Measurements from ENCODE around the gene ZC3H12C.
A peak's percentile ranks its signal among the peaks of the same experiment; 100 is the strongest.

The ZC3H12C gene

DNA sequence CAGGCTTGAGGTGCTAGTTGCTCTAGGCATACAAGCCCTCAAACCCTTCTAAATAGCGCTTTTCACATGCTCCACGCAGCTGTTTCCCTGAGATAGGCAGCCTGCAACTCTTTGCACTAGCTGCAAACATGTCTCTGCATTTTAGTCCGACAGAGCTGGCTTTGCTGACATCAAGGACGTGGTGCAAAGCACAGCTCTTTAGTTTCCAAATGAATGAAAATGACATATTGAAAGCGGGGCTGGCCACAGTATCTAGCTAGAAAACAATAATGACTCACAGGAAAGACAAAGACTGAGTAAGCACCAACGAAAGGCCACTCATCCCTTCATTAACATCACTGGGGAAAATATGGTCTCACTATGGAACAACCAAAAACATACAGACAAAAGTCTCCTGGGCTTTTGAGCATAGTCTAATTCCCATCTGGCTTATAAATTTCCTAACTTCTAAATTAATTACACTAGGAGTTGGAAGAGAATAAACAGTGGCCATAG, 15.3 kb upstream of the ZC3H12C start:
- no peak for DNase-seq

DNA sequence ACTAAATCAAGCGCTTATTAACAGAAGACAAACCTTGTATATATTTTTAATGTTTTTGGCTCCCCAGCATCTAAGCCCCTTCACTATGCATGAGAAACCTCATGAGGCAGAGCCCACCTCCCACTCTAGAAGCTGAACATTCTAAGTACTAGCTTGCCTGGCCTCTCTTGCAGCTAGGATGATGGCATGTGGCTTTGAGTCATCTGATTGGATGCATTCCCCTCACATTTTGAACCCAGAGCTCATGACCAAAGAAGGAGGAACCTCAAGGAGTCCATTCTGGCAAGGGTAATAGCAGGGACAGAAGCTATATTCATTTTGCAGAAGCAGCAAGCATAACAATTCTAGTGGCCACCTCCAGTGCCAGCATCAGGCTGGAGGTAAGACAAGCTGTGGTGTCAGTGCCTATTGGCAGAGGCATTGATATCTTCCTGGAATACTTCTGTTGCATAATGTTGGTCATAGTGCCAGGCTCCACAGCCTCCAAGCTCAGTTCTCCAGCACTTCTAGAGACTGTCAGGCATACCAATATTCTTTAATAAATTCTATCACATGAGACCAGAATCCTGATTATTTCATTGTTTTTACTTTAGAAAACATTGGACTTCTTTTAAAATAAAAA, 14.2 kb upstream of the ZC3H12C start:
- no peak for DNase-seq

DNA sequence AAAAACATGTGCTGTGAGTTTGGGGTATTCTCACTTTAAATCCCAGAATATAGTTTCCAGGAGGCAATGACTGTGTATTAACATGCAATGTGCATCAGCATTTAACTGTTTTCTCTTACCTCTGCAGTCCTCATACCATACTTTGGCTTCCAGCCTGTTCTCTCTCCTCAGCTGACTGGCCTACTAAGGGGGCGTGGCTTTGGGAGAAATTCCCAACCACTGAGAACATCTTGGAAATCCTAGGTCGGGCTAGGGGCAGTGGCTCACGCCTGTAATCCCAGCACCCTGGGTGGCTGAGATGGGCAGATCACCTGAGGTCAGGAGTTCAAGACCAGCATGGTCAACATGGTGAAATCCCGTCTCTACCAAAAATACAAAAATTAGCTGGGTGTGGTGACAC, 13.5 kb upstream of the ZC3H12C start:
- no peak for DNase-seq

DNA sequence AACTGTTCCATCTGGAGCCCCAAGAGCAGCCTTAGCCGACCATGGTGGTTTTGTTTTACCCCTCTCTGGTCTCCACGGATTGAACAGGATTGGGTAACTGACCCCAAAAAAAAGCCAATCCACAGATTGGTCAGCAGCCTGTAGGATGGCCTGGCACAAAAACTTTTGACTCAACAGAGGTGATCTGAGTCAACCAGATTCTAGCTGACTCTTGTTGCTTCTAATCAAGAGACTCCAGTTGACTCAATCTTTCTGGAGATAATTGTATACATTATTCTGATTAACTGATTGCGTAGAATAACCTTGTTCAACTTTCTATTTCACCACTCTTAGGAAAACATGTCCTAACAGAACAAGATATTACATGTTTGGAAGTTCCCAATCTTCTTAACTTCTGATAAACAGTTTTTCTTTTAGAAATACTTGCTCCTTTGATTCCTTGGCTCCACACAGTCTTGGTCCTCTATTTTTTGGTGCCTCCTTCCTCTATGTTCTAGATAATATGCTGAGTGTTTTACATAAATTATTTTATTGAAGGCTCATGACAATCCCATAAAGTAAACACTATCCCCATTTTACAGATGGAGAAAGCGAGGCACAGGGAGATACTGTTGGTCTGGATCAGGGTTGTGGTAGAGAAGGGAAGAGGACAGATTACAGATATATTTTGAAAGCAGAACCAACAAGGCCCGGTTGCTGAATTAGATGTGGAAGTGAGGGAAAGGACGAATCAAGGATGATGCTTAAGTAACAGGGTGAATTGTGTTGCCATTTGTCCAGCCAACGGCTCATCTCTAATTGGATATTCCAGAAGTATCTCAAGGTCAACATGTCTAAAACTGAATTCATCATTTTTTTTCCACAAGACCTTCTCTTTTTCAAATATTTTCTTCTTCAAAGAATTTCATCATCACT, 11.5 kb upstream of the ZC3H12C start:
- no peak for DNase-seq

DNA sequence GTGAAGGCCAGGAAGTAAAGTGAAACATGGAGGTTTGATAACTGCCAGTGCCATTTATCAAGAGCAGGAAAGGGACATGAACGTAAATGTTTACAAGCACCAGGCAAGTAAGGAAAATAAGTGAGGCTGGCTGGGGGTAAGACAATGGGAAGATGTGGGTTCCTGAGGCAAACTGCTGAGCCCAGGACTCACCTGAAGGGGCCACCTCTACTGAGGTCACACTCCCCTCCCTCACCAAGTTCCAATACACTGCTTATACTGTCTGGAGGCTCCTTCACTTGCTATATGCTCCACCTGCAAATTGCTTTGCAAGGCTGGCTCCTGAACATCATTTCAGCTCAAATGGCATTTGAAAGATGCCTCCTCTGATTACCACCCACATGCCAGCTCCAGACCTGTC, 10.3 kb upstream of the ZC3H12C start:
- no peak for DNase-seq

DNA sequence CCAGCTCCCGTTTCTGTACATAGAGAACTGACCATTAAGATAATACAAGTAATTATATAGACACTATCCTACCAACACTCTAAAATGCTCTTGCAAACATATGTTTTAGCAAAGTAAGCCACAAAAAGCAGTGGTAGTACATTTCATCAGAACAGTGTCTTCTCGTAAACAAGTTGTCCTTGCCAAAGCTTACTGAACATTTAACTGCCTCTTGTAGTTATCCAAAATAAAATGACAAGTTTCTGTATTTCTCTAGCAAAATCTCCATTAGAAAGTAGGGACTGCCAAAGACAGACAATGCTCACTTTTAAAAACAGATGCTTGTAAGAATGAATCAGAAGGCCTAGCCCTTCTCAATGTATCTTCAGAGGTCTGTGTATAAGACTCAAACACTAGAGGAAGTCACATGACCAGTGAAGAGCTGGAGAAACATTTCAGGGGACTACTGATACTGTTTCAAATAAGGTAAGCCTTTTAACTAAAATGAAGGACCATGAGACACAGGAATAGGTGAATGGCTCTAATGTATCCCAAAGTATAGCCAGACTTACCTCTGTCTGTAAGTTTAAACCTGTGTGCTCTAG, 7.8 kb upstream of the ZC3H12C start:
- DNase-seq = no peak

DNA sequence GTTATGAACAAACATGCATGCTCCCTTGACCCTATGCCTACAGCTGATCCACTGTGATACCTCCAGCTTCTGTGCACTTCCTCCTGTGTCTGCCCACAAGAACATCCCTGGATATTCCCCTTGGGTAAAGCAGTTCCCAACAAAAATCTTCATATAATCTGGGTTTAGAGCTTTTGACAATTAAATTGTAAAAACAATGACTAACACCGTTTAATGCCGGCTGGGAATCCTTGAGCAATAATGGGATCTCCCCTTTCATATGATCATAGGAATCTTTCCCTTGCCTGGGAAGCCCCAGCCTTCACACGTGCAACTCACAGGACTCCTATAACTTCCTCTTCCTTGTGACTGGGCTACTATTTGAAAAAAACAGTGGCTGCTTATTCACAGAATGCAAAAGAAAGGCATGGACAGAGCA, 6.3 kb upstream of the ZC3H12C start:
- no peak for DNase-seq

DNA sequence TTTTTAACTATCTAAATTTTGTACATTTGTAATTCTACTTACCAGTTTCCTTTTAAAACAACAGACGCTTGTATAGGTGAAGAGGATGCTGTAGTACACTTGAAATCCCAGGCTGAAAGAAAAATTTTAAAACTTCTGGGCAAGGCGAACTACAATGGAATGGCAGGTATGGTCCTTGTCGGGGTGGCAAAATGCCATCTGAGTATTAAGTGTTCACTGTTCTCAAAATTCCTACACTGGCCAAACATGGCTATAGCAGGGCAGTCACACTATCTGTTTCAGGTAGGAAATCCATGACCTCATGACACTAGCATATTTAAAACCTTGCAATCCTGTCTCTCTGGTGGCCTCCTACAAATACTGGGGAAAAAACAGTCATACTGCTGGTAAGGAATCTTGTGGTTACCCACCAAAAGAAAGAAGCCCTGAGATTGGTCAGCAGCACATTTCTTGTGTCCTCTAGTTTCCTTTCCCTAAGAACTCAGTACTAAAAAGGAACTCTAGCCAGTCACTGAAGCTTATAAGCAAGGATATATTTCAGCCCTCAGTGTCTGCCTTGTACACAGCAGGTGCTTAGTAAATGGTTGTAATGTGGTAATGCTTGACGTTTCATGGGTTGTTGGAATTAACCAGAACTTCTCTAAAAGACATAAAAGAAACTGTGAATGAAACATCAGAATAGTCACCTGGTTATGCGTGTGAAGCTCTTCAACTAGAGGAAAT, 5.2 kb upstream of the ZC3H12C start:
- DNase-seq = no peak

DNA sequence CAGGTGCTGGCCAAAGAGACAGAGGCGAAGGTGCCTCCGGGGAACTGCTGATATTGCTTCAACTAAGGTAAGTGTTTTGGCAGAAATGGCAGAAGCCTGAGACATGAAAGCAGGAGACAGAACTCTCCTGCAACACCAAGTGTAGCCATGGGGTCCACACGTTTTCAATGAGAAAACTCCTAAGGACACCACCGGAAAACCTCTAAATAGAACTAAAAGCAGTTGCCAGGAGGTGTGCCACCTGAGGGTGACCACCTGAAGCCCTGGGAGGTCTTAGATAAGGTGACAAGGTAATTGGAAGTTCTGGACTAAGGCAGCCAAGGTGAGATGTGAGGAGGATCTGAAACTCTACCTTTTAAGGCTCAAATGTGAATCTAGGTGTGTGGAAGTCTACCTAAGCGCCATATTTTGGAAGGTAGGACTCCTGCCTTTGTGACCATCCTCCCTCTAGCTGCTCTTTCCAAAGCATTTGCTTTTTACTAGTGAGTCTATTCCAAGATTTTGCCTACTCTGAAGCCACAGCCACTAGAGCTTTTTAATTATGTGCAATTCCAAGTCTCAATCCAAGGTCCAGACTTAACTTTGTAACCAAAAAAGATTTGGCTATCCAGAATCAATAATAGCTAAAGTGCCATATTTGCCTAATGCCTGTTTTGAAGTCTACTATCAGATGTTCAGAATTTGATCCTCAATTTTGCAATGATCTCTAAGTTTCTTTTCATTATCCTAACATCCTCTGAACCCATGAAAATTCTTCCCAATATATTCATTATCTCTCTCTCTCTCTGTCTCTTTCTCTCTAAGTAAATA, 4.5 kb upstream of the ZC3H12C start:
- DNase-seq = no peak

DNA sequence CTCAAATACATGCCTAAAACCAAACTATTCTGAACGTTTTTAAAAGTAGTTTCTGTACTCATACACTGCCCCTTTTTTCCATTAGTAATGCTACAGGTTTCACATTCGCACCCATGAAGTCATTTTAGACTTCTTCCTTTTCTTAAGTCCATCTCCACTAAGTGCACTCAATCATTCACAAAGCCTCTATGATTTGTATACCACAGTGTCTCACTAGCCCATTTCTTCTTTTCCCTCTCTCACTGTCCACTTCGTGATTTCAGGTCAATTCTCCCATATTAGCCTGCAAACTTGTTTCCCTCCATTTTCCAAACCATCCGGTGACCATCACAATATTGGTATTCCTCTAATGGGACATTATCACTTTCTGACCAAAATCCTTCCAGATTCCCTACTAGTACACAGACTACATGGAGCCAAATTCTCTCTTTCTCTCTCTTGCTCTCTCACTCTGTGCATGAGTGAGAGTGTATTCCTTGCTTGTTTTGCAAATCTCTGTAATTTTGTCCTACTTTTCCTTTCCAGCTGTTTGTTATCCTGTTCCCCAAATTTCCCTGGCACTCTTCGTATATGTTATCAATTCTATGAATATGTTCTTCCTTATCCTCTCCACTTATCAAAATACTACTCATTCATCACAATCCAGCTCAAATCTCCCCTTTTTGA, 3.4 kb upstream of the ZC3H12C start:
- DNase-seq = no peak

DNA sequence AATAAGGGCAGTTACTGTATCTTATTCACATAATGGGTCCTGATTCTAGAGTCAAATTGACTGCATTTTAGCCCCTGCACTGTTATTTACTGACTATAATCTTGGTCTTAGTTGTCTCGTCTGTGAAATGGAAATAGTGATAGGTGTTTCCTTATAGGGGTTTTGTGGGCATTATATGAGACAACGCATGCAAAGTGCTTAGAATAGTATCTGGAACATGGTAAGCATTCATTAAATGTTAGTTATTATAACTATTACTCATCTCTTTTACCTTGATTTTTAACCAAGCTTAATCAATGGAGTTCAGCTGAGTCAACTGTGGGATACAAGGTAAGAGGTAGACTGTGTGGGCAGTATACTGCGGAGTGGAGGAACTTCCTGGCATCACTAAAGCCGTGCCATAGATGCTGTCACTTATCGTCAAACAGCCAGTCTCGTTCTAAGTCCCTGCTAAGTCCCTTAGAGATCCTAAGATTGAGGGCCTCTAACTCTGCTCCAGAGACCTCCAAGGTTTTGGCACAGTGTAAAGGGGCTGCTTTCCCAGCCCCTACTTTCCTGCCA, 2.6 kb upstream of the ZC3H12C start:
- DNase-seq = no peak

DNA sequence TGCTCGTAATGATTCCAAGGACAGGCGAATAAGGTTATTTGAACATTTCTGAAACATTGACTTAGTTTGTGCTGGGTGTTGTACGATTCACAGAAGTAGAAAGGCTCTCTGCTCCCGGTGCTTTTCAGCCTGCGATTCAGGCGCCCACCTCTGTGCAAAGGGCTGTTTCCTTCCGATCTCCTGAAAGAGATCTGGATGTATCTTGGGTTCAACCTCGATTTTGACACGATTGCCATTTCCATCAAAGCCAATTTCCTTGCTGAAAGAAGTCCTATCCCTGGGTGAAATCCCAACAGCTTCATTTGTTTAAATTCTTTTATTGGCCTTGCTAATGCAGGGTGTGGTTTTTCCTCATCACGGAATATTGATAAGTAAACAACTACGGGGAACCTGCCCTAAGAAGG, 1.1 kb upstream of the ZC3H12C start:
- DNase-seq = no peak

DNA sequence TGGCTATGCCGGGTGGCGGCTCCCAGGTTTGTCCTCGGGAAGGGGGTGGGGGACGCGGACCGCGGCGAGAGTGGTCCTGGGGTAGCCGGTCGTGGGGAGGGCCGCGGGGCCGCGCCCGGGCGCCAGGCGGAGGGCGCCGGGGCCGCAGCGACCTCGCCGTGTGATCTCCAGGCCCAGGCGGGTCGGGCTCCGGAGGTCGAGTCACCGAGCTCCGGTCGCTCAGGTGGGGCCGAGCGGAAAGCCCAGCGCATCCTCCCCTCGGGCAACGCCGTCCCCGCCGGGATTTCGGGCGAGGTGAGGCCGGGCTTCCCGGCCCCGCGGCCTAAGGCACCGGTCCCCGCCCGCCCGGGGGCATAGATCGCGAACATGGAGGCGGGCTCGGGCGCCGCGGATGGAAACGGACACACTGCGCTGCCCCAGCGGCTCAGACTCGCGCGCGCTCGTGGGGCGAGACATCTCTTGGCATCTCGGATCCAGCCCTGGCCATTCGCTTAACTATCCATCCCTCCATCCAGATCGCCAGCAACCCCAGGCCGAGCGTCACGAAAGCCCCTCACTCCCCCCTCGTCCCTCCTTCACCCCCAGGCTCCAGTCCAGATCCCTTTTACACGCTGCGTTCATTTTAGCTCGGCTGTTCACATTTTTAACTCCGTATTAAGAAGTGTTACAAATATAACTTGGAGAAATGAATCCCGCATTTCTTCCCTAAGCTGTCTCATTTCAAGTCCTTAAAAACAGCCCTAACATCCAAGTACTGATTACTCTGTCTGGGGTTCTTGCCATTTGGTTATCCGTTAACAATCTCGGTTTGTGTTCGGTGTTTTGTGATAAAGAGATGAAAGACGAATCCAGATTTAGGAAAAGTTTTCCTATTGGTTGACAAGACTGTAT, 460 bp downstream of the ZC3H12C start:
- DNase-seq = peak; percentile 46

DNA sequence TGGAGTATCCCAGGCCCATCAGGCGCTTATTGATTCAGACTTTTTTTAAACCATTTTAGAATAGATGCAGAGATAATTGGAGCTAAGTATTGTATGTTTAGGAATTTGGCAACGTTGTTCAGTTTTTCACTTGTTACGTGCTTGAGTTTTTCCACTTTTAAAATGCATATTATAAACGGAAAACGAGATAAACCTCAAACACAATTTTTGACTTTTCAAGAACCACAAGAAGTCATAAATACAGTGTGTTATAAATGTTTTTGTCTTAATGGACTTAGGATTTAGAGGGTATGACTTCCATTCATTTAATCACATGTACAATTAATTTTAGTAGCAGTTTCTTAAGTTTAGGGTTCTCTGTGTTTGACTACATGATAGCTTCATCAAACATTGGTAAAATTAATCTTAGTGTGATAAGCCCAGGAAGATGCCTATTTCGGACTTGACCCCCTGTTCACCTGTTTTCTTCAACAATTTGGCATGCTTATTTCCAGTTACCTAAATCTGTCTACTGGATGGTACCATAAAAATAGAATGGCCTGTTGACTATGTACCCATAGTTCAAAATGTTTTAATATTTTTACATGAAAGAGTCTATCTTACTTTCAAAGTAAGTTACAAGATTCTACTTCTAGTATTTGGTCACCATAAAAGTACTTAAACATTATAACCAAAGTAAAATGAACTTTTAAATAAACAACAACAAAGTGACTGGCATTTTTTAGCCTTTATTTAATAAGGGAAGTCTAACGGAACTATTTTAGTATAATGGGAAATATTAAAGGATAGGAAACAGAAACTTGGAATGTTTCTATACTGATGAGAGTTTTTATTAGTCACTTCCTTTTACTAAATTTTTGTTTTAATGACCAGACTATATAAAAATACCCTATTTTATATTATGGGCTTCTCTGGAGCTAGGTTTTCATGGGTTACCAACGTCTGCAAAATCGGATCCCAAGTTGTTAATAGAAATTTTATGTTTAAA, 1.4 kb downstream of the ZC3H12C start:
- no peak for DNase-seq

DNA sequence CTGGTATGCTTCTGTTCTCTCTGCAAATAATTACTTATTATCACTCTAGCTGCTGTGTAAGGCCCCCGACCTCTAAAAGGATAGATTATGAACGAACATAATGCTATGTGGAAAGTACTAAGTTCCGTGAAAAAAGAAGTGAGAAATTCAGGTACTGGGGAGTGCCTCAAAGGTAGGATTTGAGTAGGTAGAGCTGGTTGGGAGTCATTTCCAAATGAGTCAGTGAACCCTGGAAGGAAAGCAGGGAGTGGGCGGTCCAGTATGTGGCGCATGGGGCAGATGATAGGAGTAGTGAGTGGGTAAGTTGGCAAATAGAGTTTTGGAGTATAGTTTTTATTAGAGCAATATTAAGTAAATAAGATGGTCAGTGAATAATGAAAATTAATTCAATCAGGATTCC, 2.4 kb downstream of the ZC3H12C start:
- DNase-seq = no peak

DNA sequence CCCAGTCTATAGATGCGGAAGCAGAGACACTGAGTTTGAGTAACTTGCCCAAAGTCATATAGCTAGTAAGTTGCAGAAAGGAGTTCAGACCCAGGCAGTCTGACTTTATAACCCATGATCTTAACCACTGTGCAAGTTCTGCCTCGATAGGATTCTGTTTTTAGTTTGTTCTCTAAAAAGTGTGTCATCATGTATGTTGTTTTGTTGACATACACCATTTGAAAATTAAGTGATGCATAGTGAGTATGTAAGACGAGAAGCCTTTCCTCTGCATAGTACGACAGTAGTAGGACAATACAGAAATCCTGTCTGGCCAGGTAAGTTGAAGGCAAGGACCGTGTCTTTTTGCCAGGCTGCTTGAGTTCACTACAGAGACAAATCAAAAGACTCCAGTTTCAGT, 3.3 kb downstream of the ZC3H12C start:
- DNase-seq = no peak

DNA sequence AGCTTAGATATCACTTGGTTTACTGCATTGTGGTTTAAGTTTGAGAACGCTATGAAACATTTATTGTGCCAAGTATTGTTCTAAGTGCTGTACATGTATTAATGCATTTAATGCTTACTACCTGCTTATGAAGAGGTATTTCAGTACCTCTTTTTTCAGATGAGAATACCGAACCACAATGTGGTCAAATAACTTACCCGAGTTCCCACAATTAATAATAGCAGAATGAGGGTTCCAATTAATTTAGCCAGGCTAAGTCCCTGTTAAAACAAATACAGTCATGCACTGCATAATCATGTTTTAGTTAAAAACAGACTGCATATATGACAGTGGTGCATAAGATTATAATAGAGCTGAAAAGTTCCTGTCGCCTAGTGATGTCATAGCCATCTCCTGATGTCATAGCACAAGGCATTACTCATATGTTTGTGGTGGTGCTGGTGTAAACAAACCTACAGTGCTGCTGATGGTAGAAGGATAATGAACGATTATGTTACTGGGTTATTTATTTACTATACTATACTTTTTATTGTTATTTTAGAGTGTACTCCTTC, 4.3 kb downstream of the ZC3H12C start:
- DNase-seq = no peak

DNA sequence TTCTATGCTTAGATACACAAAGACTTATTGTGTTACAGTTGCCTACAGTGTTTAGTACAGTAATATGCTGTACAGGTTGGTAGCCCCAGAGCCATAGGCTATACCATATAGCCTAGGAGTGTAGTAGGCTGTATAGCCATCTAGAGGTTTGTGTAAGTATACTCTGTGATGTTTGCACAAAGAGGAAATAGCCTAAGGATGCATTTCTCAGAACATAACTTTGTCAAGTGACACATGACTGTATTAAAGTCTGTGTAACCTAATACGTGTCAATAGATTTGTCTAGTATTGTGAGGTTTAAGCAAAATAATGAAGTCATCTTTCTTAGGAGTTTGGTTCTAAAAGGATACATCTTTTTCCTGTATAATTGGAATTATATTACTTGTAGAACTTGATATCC, 5.5 kb downstream of the ZC3H12C start:
- DNase-seq = peak; percentile 48

All from hematopoietic multipotent progenitor cell treated with erythropoietin and hydrocortisone succinate and interleukin-3 and kit ligand, for 6 days (in vitro differentiated cells).